HL-60 (cell line): ENCODE data around the gene KLHDC4.

ENCODE experiments used
- CTCF ChIP-seq: IDR thresholded peaks from one replicate; pipeline ENCODE4 v1.5.1; 2011; ENCODE audit warnings: low read length, control low read depth, inconsistent platforms; ENCODE audit not compliant: insufficient read depth
- GABPA ChIP-seq: IDR thresholded peaks from 2 replicates; pipeline ENCODE4 v1.6.1; 2012; ENCODE audit warnings: low read depth
- POLR2AphosphoS5 ChIP-seq: IDR thresholded peaks from 2 replicates; pipeline ENCODE4 v1.6.1; 2012; ENCODE audit warnings: low read depth
- SPI1 ChIP-seq: IDR thresholded peaks from 2 replicates; pipeline ENCODE4 v1.6.1; 2012; ENCODE audit warnings: low read depth, mild to moderate bottlenecking, borderline replicate concordance

DNA sequence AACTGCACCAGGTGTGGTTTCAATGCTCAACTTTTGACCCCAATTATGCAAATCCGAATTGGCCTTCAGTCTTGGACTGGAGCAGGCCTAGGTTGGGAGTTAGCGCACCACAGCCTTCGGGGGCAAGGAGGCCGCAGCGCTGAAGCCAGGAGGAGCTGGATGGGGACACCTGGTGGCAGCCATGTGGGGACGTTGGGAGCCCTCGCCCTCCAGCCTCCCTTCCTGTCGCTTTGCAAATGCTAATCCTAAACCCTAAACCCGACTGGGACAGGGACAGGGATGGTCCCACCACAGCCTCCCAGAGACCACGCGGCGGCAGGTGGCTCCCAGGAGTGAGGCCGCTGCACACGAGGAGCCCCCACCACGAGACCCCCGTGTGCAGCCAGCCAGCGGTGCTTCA is 58.7 kb downstream of the KLHDC4 start:
- TF ChIP-seq CTCF (no peak), POLR2AphosphoS5 (no peak), GABPA (no peak), SPI1 (no peak)
